PC-9 (cell line): ENCODE results near the gene RNH1.

Experiments used
- CTCF ChIP-seq: fragments of 200-600 bp; sonication (generic); conservative IDR thresholded peaks from 2 replicates; pipeline ENCODE4 v1.6.1; 2017; ENCODE audit warnings: mixed run types, antibody characterized with exemption, mild to moderate bottlenecking, moderate library complexity
- EZH2 ChIP-seq: fragments of 200-600 bp; sonication (generic); IDR thresholded peaks from 2 replicates; pipeline ENCODE4 v1.8.0; 2017; ENCODE audit warnings: antibody characterized with exemption, low read depth

- TF ChIP-seq EZH2 (no peak), CTCF (no peak)
Measured at GRCh38 chr11:452203-452744, 54.8 kb downstream of the RNH1 start.
